Sigmoid colon (tissue), 4 donors: ENCODE results near the gene CNN2.

ENCODE experiments used
- EP300 ChIP-seq, 4 donors: sonication (generic); formaldehyde crosslinking; IDR thresholded peaks; one replicate each; pipeline ENCODE4 v1.6.1; 2017; ENCODE audit warnings: antibody characterized with exemption in 4 of 4
- POLR2A ChIP-seq, 2 donors: fragments of 450-650 bp; IDR thresholded peaks; one replicate each; pipeline ENCODE4 v1.6.1; 2016; ENCODE audit warnings: antibody characterized with exemption in 2 of 2, mild to moderate bottlenecking in 2 of 2, moderate library complexity in 2 of 2
- POLR2AphosphoS5 ChIP-seq, 4 donors: sonication (generic); formaldehyde crosslinking; IDR thresholded peaks; one replicate each; pipeline ENCODE4 v1.6.1; 2017; ENCODE audit warnings: antibody characterized with exemption in 4 of 4
- TF ChIP-seq, protein P1 (sequence below), 4 experiments: fragments of 450-650 bp in 3 of 4; fragments of 200-600 bp in 1 of 4; IDR thresholded peaks; one replicate each; pipeline ENCODE4 v1.5.1; 2016 to 2019; ENCODE audit warnings: antibody characterized with exemption in 4 of 4, mild to moderate bottlenecking in 3 of 4, moderate library complexity in 2 of 4

DNA sequence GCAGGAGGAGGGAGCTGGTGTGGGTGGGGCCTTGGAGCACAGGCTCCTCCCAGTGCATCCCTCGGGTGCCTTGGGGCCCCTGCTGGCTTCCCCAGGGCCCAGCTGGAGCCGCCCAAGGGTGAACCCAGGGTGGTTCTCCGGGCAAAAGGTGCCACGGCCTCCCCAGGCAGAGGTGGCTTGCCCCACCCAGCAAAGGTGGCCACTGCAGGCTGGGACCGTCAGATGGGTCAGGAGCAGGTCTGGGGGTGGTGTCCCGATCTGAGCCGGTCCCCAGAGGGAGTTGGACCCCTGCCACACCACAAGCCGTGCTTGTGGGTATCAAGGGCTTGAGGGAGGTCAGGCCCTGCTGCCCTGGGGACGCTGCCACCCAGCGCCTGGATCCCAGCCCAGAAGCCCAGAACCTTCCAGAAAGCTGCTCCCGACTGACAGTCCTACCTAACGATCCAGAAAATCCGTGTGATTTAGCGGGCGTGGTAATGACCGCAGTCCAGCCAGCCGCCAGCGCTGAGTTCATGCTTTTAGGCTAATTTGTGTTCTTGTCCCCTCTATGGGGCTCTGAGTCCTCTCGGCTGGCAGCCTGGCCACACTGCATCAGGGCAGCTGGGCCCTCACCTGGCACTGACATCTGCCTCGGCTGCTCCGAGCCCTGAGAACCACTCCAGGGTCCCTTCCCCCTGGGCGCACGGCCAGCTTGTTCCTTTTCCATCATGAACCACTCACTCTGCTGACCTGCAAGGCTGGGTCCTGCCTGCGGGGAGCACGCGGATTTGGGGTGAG lies 31.2 kb upstream of the CNN2 start:
- TF ChIP-seq, protein P1, sequence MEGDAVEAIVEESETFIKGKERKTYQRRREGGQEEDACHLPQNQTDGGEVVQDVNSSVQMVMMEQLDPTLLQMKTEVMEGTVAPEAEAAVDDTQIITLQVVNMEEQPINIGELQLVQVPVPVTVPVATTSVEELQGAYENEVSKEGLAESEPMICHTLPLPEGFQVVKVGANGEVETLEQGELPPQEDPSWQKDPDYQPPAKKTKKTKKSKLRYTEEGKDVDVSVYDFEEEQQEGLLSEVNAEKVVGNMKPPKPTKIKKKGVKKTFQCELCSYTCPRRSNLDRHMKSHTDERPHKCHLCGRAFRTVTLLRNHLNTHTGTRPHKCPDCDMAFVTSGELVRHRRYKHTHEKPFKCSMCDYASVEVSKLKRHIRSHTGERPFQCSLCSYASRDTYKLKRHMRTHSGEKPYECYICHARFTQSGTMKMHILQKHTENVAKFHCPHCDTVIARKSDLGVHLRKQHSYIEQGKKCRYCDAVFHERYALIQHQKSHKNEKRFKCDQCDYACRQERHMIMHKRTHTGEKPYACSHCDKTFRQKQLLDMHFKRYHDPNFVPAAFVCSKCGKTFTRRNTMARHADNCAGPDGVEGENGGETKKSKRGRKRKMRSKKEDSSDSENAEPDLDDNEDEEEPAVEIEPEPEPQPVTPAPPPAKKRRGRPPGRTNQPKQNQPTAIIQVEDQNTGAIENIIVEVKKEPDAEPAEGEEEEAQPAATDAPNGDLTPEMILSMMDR (IDR thresholded peaks at IDR 0.05): no peak
- TF ChIP-seq POLR2A (IDR thresholded peaks at IDR 0.05) (no peak), POLR2AphosphoS5 (IDR thresholded peaks at IDR 0.05) (no peak), EP300 (IDR thresholded peaks at IDR 0.05) (no peak)
